ENCODE results near the gene ANKRD30B. TPM values are rescaled to one million over a fixed set of nuclear protein-coding genes. Genes with fewer than 3 reads are reported as not detected.
"Not testable (repeated sequence)": the region's sequence is repeated elsewhere in the genome, so short reads cannot be mapped to it uniquely, and the experiment has no call there.

The ANKRD30B gene
- polyA plus RNA-seq, 1 experiment = not detected

DNA sequence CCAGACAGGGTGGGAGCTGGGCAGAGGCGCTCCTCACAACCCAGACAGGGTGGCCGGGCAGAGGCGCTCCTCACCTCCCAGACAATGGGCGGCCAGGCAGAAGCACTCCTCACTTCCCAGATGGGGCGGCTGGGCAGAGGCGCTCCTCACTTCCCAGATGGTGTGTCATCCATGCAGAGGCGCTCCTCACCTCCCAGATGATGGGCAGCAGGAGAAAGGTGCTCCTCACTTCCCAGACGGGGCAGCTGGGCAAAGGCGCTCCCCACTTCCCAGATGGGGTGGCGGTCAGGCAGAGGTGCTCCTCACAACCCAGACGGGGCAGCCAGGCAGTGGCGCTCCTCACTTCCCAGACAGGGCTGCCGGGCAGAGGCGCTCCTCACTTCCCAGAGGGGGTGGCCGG is 112.0 kb downstream of the ANKRD30B start:
- H3K27me3 ChIP-seq (ENCODE audit: control insufficient read depth, insufficient read depth, low read length); CTCF ChIA-PET; DNase-seq (ENCODE audit: low read depth); H3K4me3 ChIP-seq (ENCODE audit: low read depth, low read length); POLR2A ChIA-PET; H3K36me3 ChIP-seq (ENCODE audit: control insufficient read depth, insufficient read depth, low read length): not testable (repeated sequence)

DNA sequence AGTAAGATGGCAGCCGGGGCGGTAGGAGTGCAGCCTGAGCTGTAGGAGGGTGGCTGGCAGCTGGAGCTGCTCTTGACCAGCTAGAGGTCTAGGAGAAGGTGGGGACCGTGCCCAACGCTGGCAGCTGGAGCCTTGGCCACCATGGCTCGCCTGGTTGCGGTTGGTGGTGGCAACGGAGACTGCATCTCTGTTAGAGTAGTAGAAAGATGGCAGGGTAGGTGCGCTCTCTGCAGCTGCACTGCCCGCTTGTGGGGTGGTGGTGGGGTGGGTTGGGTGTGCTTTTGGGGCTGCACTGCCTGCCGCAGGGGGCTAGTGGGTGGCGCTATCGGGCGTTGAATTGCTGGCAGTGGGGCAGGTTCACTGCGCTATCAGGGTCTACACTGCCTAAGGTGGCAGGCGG is 118.5 kb downstream of the ANKRD30B start:
- POLR2A ChIA-PET = not testable (repeated sequence)

DNA sequence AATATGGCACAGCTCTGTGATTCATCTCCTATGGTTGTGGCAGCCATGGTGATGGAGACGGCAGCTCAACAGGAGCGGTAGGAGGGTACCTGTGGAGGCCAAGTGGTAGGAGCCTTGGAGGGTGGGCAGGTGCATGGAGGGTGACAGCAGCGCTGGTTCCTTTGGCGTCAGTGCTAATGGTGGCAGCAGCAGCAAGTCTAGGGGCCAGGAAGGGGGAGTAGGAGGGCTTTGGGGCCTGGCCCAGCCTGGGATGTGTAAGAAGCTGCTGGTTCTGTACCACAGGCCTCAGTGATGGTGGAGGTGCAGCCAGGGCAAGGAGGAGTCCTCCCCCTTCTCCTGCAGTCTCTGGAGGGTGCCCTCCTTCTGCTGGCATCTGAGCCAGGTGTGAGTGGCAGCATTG is 120.0 kb downstream of the ANKRD30B start:
- H3K4me3 ChIP-seq (ENCODE audit: low read depth, low read length); H3K36me3 ChIP-seq (ENCODE audit: control insufficient read depth, insufficient read depth, low read length); CTCF ChIA-PET; H3K27me3 ChIP-seq (ENCODE audit: control insufficient read depth, insufficient read depth, low read length); DNase-seq (ENCODE audit: low read depth); POLR2A ChIA-PET: not testable (repeated sequence)

More for the DNA sequence above, 118.5 kb downstream of the ANKRD30B start:
- CTCF ChIA-PET; H3K36me3 ChIP-seq (ENCODE audit: control insufficient read depth, insufficient read depth, low read length); H3K4me3 ChIP-seq (ENCODE audit: low read depth, low read length); DNase-seq (ENCODE audit: low read depth); H3K27me3 ChIP-seq (ENCODE audit: control insufficient read depth, insufficient read depth, low read length): not testable (repeated sequence)

DNA sequence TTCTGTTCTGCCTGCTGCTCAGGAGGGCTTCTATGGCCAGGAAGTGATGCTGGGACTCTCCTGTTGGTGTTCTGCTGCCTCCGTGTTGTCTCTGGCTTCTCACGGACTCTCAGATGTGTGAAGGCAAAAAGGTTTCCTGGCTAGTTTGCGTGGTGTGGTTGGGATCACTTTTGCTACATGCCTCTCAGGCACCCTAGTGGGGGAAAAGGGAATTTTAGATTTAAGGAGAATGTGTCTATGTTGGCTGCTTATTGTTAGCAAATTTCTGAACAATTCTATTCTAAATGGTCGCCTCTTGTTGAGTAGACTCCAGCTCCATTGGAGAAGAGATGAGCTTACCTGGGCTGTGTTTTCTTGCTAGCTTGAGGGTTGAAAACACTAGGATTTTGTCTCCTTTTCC is 120.9 kb downstream of the ANKRD30B start:
- H3K27me3 ChIP-seq (ENCODE audit: control insufficient read depth, insufficient read depth, low read length); DNase-seq (ENCODE audit: low read depth); H3K4me3 ChIP-seq (ENCODE audit: low read depth, low read length); H3K36me3 ChIP-seq (ENCODE audit: control insufficient read depth, insufficient read depth, low read length); POLR2A ChIA-PET; CTCF ChIA-PET: not testable (repeated sequence)

DNA sequence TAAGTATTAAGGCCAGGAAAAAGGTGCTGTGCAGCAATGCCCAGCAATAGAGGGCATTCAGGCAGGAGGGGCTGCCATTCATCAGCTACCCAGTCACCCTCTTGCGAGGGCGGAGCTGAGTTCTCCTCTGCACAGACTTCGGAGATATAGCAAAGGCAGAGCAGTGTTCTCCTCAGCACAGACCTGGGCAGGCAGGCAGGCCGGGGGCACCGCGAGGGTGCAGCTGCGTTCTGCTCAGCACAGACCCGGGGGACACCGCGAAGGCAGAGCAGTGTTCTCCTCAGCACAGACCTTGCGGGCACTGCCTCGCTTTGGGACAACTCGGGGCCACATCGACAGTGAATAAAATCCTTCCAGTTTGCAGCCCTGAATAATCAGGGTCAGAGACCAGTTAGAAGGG is 130.9 kb downstream of the ANKRD30B start:
- CTCF ChIA-PET; H3K36me3 ChIP-seq (ENCODE audit: control insufficient read depth, insufficient read depth, low read length); H3K4me3 ChIP-seq (ENCODE audit: low read depth, low read length); POLR2A ChIA-PET; DNase-seq (ENCODE audit: low read depth); H3K27me3 ChIP-seq (ENCODE audit: control insufficient read depth, insufficient read depth, low read length): not testable (repeated sequence)

DNA sequence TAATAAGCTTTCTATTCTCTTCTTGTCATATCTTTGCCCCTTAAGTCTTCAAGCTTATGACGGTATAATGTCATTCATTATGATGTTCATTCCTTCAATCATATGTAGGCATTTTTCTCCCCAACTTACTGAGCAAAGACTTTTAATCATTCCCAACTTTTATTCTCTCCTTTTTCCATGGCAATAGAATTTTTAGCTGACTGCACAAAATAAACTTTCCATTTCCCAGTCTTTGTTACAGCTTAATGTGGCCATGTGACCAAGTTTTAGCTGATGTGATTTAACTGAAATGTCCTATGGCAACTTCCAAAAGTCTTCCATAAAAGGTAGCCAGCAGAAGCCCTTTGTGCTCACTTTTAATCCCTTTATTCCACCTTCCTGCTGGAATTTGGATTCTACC is 152.5 kb downstream of the ANKRD30B start:
- Histone ChIP-seq H3K4me3 (ENCODE audit: low read depth, low read length) (no peak overlapping the region), H3K36me3 (ENCODE audit: control insufficient read depth, insufficient read depth, low read length) (no peaks in the 10 kb centered on the region), H3K27me3 (ENCODE audit: control insufficient read depth, insufficient read depth, low read length) (no peaks in the 10 kb centered on the region)
- TF ChIP-seq, protein P1, sequence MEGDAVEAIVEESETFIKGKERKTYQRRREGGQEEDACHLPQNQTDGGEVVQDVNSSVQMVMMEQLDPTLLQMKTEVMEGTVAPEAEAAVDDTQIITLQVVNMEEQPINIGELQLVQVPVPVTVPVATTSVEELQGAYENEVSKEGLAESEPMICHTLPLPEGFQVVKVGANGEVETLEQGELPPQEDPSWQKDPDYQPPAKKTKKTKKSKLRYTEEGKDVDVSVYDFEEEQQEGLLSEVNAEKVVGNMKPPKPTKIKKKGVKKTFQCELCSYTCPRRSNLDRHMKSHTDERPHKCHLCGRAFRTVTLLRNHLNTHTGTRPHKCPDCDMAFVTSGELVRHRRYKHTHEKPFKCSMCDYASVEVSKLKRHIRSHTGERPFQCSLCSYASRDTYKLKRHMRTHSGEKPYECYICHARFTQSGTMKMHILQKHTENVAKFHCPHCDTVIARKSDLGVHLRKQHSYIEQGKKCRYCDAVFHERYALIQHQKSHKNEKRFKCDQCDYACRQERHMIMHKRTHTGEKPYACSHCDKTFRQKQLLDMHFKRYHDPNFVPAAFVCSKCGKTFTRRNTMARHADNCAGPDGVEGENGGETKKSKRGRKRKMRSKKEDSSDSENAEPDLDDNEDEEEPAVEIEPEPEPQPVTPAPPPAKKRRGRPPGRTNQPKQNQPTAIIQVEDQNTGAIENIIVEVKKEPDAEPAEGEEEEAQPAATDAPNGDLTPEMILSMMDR (IDR thresholded peaks at IDR 0.05; ENCODE audit: insufficient read depth, low read depth, low read length) = no peak
- no peak for DNase-seq (ENCODE audit: low read depth)
- POLR2A ChIA-PET = no interaction called here
- CTCF ChIA-PET = no interaction called here

Small RNA genes lying within 50 kb of the gene (small RNA-seq; reads per million reads assigned to genes)
- not detected for gene MIR3156-2 (ENCODE audit: insufficient read length, low read depth, low replicate concordance)
- not detected for gene RNU6-1210P (ENCODE audit: insufficient read length, low read depth, low replicate concordance)

Other genes with a start within 250 kb of the ANKRD30B start
- not detected in 2 replicates for gene POTEC, start 204.6 kb upstream of the ANKRD30B start, polyA plus RNA-seq (2011; rRNA removed)

Data from BJ (cell line).